ENCODE measurements around the gene MAN1C1. TPM values are rescaled to one million over a fixed set of nuclear protein-coding genes. Genes with fewer than 3 reads are reported as not detected.

The MAN1C1 gene
- total RNA-seq, 1 experiment from 2014 or later, result 1.2 TPM

DNA sequence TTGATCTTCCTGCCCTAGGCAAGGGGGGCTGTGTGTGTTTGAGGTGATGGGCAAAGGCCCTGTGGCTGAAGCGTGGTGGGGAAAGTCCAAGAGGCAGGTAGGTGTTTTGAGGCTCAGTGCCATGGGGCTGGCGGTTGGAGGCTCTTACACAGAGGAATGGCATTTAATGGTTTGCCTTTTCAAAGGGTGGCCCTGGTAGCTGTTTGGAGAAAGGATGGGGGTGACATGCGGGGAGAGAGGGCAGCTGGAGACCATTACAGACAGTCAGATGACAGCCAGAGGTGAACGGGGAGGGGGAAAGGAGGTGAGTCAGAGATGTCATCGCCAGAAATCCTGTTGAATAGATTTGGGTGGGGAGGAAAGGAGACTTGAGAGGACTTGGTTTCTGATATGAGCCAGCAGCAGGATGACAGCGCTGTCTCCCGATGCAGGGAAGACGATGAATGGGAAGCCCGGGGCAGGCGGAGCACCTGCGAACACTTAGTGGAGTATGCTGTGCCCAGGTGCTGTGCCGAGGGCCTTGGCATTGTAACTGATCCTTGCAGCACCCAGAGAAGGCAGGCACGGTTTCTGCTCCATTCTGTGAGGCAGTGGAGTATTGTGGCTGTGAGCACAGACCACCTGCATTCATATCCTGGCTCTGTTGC is 56.3 kb downstream of the MAN1C1 start:
- Histone ChIP-seq H3K27me3 (ENCODE audit: insufficient read depth, low read length) (peaks cover 21% of the 10 kb centered on the region; the same call in 1 of the 2 replicates), H3K4me1 (ENCODE audit: control insufficient read depth in 1 of 2, insufficient read depth in 2 of 2, low read length in 2 of 2) (peaks cover 0 to 6% of the 10 kb centered on the region in 2 experiments; a peak in 1 of 4 replicates), H3K9me2 (ENCODE audit: insufficient read depth) (no peaks in the 10 kb centered on the region), H3K4me3 (replicated peaks in 1 of 2; ENCODE audit: low read depth in 1 of 2, low read length in 2 of 2) (no peak overlapping the region), H3K36me3 (ENCODE audit: control insufficient read depth in 1 of 2, insufficient read depth in 2 of 2, low read length in 2 of 2) (no peaks in the 10 kb centered on the region), H2AFZ (ENCODE audit: low read depth, low read length, poor library complexity, severe bottlenecking) (no peak overlapping the region), H3K27ac (ENCODE audit: low read depth, low read length) (no peak overlapping the region), H3K9me3 (ENCODE audit: control insufficient read depth in 1 of 2, insufficient read depth in 1 of 2, low read depth in 1 of 2, low read length in 2 of 2) (no peaks in the 10 kb centered on the region), H3K9ac (ENCODE audit: low read length) (no peak overlapping the region), H4K20me1 (ENCODE audit: insufficient read depth) (no peaks in the 10 kb centered on the region), H3K79me2 (ENCODE audit: insufficient read depth, low read length) (no peaks in the 10 kb centered on the region), H3K4me2 (ENCODE audit: low read length) (no peak overlapping the region)
- BruUV-seq (replicated peaks), result no TSS peak
- ChIA-PET POLR2A (no interaction called here), CTCF (no interaction called here), RAD21 (ENCODE audit: low non-redundant PET in 1 of 2, low total read pairs in 2 of 2, uncharacterized antibody in 2 of 2, unreplicated experiment in 2 of 2) (no interaction called here)
- intact Hi-C loops (cut with micrococcal nuclease), result no loop called here
- ATAC-seq (no peak), DNase-seq (ENCODE audit: low read depth, low spot score) (no peak)
- no peak for TF ChIP-seq POLR2AphosphoS5 (IDR thresholded peaks at IDR 0.05; ENCODE audit: low read depth, low read length)
- TF ChIP-seq ZFX (IDR thresholded peaks at IDR 0.05), result no peak
- TF ChIP-seq SP1 (IDR thresholded peaks at IDR 0.05; ENCODE audit: low read depth), result no peak
- TF ChIP-seq JUND (IDR thresholded peaks at IDR 0.05), result no peak
- TF ChIP-seq EZH2 (IDR thresholded peaks at IDR 0.05), result no peak
- TF ChIP-seq EGR1 (IDR thresholded peaks at IDR 0.05; ENCODE audit: low read depth), result no peak
- no peak for TF ChIP-seq RAD21 (IDR thresholded peaks at IDR 0.05; ENCODE audit: low read depth)
- no peak for TF ChIP-seq TCF7L2 (IDR thresholded peaks at IDR 0.05; ENCODE audit: borderline replicate concordance, extremely low read depth, insufficient read depth, insufficient read length)
- no peak for TF ChIP-seq CEBPB (IDR thresholded peaks at IDR 0.05; ENCODE audit: low read depth)
- no peak for TF ChIP-seq SRF (IDR thresholded peaks at IDR 0.05; ENCODE audit: low read depth)
- no peak for TF ChIP-seq ZNF274 (IDR thresholded peaks at IDR 0.05; ENCODE audit: low read depth, low read length)
- TF ChIP-seq YY1 (IDR thresholded peaks at IDR 0.05; ENCODE audit: extremely low read depth, insufficient replicate concordance, low read depth, low read length), result no peak
- TF ChIP-seq, protein P1, sequence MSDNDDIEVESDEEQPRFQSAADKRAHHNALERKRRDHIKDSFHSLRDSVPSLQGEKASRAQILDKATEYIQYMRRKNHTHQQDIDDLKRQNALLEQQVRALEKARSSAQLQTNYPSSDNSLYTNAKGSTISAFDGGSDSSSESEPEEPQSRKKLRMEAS (IDR thresholded peaks at IDR 0.05), result no peak
- TF ChIP-seq, protein P2, sequence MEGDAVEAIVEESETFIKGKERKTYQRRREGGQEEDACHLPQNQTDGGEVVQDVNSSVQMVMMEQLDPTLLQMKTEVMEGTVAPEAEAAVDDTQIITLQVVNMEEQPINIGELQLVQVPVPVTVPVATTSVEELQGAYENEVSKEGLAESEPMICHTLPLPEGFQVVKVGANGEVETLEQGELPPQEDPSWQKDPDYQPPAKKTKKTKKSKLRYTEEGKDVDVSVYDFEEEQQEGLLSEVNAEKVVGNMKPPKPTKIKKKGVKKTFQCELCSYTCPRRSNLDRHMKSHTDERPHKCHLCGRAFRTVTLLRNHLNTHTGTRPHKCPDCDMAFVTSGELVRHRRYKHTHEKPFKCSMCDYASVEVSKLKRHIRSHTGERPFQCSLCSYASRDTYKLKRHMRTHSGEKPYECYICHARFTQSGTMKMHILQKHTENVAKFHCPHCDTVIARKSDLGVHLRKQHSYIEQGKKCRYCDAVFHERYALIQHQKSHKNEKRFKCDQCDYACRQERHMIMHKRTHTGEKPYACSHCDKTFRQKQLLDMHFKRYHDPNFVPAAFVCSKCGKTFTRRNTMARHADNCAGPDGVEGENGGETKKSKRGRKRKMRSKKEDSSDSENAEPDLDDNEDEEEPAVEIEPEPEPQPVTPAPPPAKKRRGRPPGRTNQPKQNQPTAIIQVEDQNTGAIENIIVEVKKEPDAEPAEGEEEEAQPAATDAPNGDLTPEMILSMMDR (IDR thresholded peaks at IDR 0.05 in 2 of 3, conservative IDR thresholded peaks at IDR 0.05 in 1 of 3; ENCODE audit: borderline replicate concordance in 1 of 3, insufficient read depth in 1 of 3, low read depth in 2 of 3, low read length in 2 of 3), result no peak
- TF ChIP-seq, protein P3, sequence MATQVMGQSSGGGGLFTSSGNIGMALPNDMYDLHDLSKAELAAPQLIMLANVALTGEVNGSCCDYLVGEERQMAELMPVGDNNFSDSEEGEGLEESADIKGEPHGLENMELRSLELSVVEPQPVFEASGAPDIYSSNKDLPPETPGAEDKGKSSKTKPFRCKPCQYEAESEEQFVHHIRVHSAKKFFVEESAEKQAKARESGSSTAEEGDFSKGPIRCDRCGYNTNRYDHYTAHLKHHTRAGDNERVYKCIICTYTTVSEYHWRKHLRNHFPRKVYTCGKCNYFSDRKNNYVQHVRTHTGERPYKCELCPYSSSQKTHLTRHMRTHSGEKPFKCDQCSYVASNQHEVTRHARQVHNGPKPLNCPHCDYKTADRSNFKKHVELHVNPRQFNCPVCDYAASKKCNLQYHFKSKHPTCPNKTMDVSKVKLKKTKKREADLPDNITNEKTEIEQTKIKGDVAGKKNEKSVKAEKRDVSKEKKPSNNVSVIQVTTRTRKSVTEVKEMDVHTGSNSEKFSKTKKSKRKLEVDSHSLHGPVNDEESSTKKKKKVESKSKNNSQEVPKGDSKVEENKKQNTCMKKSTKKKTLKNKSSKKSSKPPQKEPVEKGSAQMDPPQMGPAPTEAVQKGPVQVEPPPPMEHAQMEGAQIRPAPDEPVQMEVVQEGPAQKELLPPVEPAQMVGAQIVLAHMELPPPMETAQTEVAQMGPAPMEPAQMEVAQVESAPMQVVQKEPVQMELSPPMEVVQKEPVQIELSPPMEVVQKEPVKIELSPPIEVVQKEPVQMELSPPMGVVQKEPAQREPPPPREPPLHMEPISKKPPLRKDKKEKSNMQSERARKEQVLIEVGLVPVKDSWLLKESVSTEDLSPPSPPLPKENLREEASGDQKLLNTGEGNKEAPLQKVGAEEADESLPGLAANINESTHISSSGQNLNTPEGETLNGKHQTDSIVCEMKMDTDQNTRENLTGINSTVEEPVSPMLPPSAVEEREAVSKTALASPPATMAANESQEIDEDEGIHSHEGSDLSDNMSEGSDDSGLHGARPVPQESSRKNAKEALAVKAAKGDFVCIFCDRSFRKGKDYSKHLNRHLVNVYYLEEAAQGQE (IDR thresholded peaks at IDR 0.05; ENCODE audit: low read depth), result no peak
- no peak for TF ChIP-seq POLR2A (IDR thresholded peaks at IDR 0.05; ENCODE audit: borderline replicate concordance, extremely low read depth, insufficient read depth, insufficient read length)
- TF ChIP-seq FOSL1 (IDR thresholded peaks at IDR 0.05; ENCODE audit: low read depth), result no peak
- no peak for TF ChIP-seq EZH2phosphoT487 (IDR thresholded peaks at IDR 0.05; ENCODE audit: borderline replicate concordance)

Measured in HCT116 (cell line).